OCI-LY1 (cell line): ENCODE results near the gene PROKR2.

Source experiments
- CTCF ChIP-seq: fragments of 200-600 bp; sonication (generic), shearing (Covaris generic); IDR thresholded peaks from 2 replicates; pipeline ENCODE4 v1.5.1; 2017; ENCODE audit warnings: mild to moderate bottlenecking, antibody characterized with exemption, low read length, moderate library complexity, mixed read lengths
- EZH2 ChIP-seq: fragments of 200-600 bp; sonication (generic), shearing (Covaris generic); IDR thresholded peaks from 2 replicates; pipeline ENCODE4 v1.8.0; 2017; ENCODE audit warnings: borderline replicate concordance, mixed run types, mild to moderate bottlenecking, antibody characterized with exemption, low read length, moderate library complexity, mixed read lengths

DNA sequence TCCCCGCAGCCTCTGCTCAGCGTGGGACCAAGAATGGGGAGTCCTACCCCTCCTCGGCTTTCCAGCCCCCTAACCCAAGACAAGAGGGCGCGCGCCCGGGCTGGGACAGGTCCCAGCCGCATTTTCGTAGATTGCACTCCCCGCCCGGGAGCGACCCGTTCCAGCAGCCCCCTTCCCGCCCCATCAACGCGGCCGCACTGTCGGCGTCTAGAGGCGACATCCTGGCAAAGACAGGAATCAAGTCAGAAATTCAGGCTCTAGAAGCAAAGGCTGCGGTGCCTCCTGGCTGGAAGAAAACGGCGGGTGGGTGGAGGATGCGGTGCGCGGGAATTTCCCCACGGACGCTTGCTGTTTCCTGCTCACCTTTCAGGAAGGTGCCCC lies 957 bp downstream of the PROKR2 start:
- no peak for TF ChIP-seq CTCF
- no peak for TF ChIP-seq EZH2
